GM12878 (cell line): Measurements from ENCODE around the gene MPV17. TPM values are rescaled to one million over a fixed set of nuclear protein-coding genes. Genes with fewer than 3 reads are reported as not detected.

Experiments used
- BCL3 ChIP-seq: IDR thresholded peaks from 2 replicates; pipeline ENCODE4 v1.6.1; 2011; ENCODE audit warnings: borderline replicate concordance, low read depth, mild to moderate bottlenecking, moderate library complexity, low read length; ENCODE audit not compliant: insufficient read depth, poor library complexity, severe bottlenecking
- BCLAF1 ChIP-seq: fragments of 450-650 bp; IDR thresholded peaks from 2 replicates; pipeline ENCODE4 v1.6.1; 2017; ENCODE audit warnings: antibody characterized with exemption, mild to moderate bottlenecking, moderate library complexity
- CREM ChIP-seq: IDR thresholded peaks from 2 replicates; pipeline ENCODE4 v1.6.1; 2014; ENCODE audit warnings: antibody characterized with exemption, low read depth
- EED ChIP-seq: sonication (generic); IDR thresholded peaks from 2 replicates; pipeline ENCODE4 v1.6.1; 2016; ENCODE audit warnings: antibody characterized with exemption, low read depth
- ESRRA ChIP-seq: IDR thresholded peaks from 2 replicates; pipeline ENCODE4 v1.6.1; 2012; ENCODE audit warnings: mild to moderate bottlenecking, low read length, improper control_type of control experiment
- HDAC6 ChIP-seq: fragments of 200-600 bp; sonication (generic); IDR thresholded peaks from one replicate; pipeline ENCODE4 v1.8.0; 2017; ENCODE audit warnings: antibody characterized with exemption; ENCODE audit not compliant: unreplicated experiment
- IRF4 ChIP-seq: IDR thresholded peaks from 2 replicates; pipeline ENCODE4 v1.6.1; 2011; ENCODE audit warnings: low read depth, low read length
- MAX ChIP-seq: IDR thresholded peaks from 2 replicates; pipeline ENCODE4 v1.6.1; 2012; ENCODE audit warnings: low read depth, low read length, improper control_type of control experiment
- NFYB ChIP-seq: IDR thresholded peaks from 2 replicates; pipeline ENCODE4 v1.6.1; 2011; ENCODE audit warnings: low read depth, mild to moderate bottlenecking, low read length, improper control_type of control experiment, moderate library complexity; ENCODE audit not compliant: insufficient read depth
- POLR2AphosphoS5 ChIP-seq: IDR thresholded peaks from 2 replicates; pipeline ENCODE4 v1.6.1; 2011; ENCODE audit warnings: mild to moderate bottlenecking, low read length, inconsistent platforms
- RELB ChIP-seq: fragments of 450-650 bp; IDR thresholded peaks from 2 replicates; pipeline ENCODE4 v1.6.1; 2017; ENCODE audit warnings: low read depth, mild to moderate bottlenecking, moderate library complexity
- RFX5 ChIP-seq: IDR thresholded peaks from 2 replicates; pipeline ENCODE4 v1.6.1; 2011; ENCODE audit warnings: low read depth, low read length, improper control_type of control experiment
- SP1 ChIP-seq: IDR thresholded peaks from one replicate; pipeline ENCODE4 v1.6.1; 2011; ENCODE audit warnings: low read depth, low read length
- TAF1 ChIP-seq: IDR thresholded peaks from 2 replicates; pipeline ENCODE4 v1.6.1; 2011; ENCODE audit warnings: mild to moderate bottlenecking, low read depth, low read length, borderline replicate concordance
- TBL1XR1 ChIP-seq: IDR thresholded peaks from 2 replicates; pipeline ENCODE4 v1.6.1; 2012; ENCODE audit warnings: low read depth, low read length, improper control_type of control experiment
- WRNIP1 ChIP-seq: IDR thresholded peaks from 2 replicates; pipeline ENCODE4 v1.6.1; 2011; ENCODE audit warnings: low read depth, low read length, improper control_type of control experiment, borderline replicate concordance
- ZNF217 ChIP-seq: fragments of 450-650 bp; IDR thresholded peaks from 2 replicates; pipeline ENCODE4 v1.6.1; 2017; ENCODE audit warnings: antibody characterized with exemption, mild to moderate bottlenecking
- ZNF24 ChIP-seq: fragments of 450-650 bp; IDR thresholded peaks from 2 replicates; pipeline ENCODE4 v1.6.1; 2017; ENCODE audit warnings: antibody characterized with exemption, mild to moderate bottlenecking
- ZNF384 ChIP-seq: IDR thresholded peaks from 2 replicates; pipeline ENCODE4 v1.6.1; 2012; ENCODE audit warnings: low read depth, mild to moderate bottlenecking, low read length, improper control_type of control experiment, borderline replicate concordance
- ZNF592 ChIP-seq: fragments of 450-650 bp; IDR thresholded peaks from 2 replicates; pipeline ENCODE4 v1.6.1; 2017; ENCODE audit warnings: mild to moderate bottlenecking, moderate library complexity
- polyA plus RNA-seq, 11 experiments: library from polyadenylated mRNA; depleted of rRNA in 4 of 11; unstranded in 6 of 11; stranded (reverse) in 5 of 11; fragments of >200 nt; fragmentation: Nextera tagmentation in 4 of 11; fragmentation: Illumina TruSeq in 1 of 11; extraction: Ambion mirVana in 4 of 11; extraction: Trizol in 1 of 11; gene quantifications; 1 replicate in 1 of 11; 2 replicates in 10 of 11; pipeline versions ENCODE4 v1.2.1 to v1.2.3, GENCODE V29; 2011 to 2016; ENCODE audit warnings: inconsistent platforms in 2 of 11, missing spikeins in 2 of 11, low read depth in 1 of 11
- total RNA-seq, 4 experiments: library from RNA; depleted of rRNA in 3 of 4; stranded (reverse); fragments of >200 nt in 3 of 4; fragmentation: Illumina TruSeq in 1 of 4; extraction: Trizol in 1 of 4; gene quantifications; 2 replicates each; pipeline versions ENCODE4 v1.2.1 to v1.2.3, GENCODE V29; 2013 to 2021

MPV17 gene
- total and polyA plus RNA-seq, 10 of the 15 experiments (the other 5 are each of a cell fraction or from before 2014, with no cell fraction given) = 63.4 to 143 (median 89.0) TPM

- TF ChIP-seq ZNF592 (no peak), ZNF24 (no peak), EED (peak; percentile 65), POLR2AphosphoS5 (peak; percentile 97), IRF4 (no peak), SP1 (peak; percentile 67), TAF1 (peak; percentile 85), RFX5 (no peak), NFYB (peak; percentile 54; the same call in 1 of the 2 replicates), ESRRA (no peak), ZNF217 (no peak), RELB (peak; percentile 81), ZNF384 (no peak), WRNIP1 (no peak), BCL3 (peak; percentile 72), BCLAF1 (no peak; the same call in 1 of the 2 replicates), HDAC6 (peak; percentile 51), CREM (peak; percentile 63; the same call in 1 of the 2 replicates), MAX (peak; percentile 93), TBL1XR1 (no peak)
Measured at GRCh38 chr2:27322766-27323595, at the start of gene MPV17 (continued).
